B cell (primary cell): ENCODE measurements around the gene TENT4B.

ENCODE experiments used
- CTCF ChIP-seq: fragments of 200-600 bp; IDR thresholded peaks from one replicate; pipeline ENCODE4 v1.8.0; 2022; ENCODE audit warnings: antibody characterized with exemption, mild to moderate bottlenecking
- EZH2 ChIP-seq: IDR thresholded peaks from 2 replicates; pipeline ENCODE4 v1.6.1; 2012; ENCODE audit warnings: borderline replicate concordance, low read depth, mild to moderate bottlenecking, moderate library complexity, low read length; ENCODE audit not compliant: insufficient read depth, poor library complexity, severe bottlenecking

- TF ChIP-seq CTCF = peak; percentile 93
- TF ChIP-seq EZH2 = no peak
Measured at GRCh38 chr16:50213939-50214519, 60.9 kb downstream of the TENT4B start.
